NCI-H1694 treated with DMSO at 0.1 percent for 48 hours (cell line): ENCODE data around the gene PDZRN3.

Experiments
- DNase-seq: peaks from one replicate; lab custom pipeline; 2025; lab: John Stamatoyannopoulos, UW

The PDZRN3 gene

DNA sequence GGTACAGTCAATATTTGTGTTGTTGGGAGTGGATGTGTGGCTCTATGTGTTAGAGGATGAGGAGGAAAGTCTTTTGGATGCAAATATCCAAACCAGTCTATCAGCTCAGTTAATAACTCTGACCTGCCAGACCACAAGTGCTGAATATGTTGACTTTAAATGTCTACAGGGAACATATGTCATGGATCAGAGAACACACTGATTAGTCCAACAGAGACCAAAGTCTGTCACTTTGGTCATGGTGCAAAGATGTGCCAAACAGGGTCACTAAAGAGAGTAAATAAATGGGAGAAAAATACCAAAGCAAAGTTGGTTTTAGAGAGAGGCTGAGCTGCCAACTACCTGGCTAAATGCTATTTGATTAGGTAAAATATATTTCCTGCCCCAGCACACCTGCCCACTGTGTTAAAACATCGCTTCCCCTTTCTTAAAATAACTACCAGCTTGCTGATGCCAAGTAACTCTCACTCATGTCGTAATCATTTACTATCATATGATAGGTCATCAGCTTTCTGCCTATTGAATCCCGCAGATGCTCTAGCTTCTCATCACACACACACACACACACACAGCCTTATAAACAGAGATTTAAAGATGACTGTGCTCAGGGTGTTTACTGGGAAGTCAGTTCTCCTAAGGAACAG lies 173.3 kb downstream of the PDZRN3 start:
- no peak for DNase-seq

DNA sequence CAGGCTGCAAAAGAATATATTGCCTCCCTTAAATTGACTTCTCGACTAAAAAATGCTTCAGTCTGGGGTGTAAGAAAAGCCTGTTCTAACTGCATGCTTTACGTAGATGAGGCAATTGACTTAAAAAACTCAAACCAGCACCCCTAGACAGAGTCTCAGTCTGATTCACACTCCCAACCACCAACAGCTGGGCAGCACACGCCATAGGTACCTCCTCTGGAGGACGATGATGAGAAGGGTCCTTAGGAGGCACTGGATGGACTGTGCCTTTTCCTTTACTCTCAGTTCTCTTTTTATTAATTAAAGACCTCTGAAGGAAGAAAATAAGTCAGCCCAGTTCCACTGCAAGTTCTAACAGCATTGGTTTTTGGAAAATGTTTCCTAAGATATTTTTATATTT lies 175.0 kb downstream of the PDZRN3 start:
- no peak for DNase-seq

DNA sequence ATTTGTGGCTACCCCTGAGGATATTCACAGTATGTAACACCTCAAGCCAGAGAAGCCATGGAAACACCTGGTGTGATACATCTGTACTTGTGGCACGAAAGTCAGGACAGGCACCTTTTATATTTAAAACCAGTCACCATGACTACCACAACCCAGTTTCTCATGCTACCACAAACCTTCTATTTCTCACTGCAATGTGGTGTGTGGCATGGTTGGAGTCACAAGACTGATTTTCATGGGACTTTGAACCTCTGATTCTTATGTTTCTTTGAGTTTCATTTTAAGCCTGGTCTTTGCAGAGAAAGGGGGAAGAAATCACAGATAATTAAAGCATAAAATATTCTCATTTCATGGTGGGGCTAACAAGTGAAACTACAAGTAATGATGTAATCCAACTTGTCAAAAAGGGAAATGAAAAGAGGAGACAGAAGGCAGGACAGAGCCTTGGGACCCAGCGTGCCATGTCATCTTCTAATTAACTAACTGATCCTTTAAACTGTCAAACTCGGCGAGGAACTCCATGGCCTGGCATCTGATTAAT lies 175.9 kb downstream of the PDZRN3 start:
- DNase-seq: no peak

DNA sequence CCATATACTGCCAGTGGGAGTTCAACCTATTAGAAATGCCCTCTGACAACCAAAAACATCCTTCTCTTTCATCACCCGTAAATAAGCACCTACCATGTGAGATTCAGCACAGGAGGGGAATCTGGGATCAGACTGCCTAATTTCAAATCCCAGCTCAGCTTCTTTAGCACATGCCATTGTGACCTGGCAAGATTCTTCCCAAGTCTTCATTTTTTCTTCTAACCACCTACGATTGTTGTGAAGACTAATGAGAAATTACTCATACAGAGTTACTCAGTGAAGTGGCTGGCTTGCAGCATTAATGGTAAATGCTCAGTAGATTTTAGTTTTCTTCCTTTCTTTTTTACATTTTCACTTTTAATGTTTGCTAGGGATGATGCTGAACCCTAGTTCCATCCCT lies 176.7 kb downstream of the PDZRN3 start:
- no peak for DNase-seq

DNA sequence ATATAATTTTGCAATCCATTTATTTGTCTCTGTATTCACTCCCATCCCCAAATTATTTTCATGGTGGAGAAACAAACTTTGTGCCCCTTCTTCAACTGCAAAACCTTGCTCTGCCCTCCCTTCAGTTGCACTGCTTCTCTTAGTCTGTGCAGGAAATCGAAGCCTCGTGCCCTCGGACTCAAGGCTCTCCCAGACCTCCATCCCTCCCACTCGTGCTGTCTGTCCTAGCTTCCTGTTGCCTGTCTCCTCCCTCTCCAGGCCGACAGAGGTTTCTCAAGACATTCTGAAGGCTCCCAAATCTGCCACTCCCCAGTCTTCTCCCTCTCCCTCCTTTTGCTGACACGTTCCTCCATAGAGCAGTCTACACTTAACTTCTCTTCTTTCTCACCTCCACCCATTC lies 177.6 kb downstream of the PDZRN3 start:
- DNase-seq: no peak

DNA sequence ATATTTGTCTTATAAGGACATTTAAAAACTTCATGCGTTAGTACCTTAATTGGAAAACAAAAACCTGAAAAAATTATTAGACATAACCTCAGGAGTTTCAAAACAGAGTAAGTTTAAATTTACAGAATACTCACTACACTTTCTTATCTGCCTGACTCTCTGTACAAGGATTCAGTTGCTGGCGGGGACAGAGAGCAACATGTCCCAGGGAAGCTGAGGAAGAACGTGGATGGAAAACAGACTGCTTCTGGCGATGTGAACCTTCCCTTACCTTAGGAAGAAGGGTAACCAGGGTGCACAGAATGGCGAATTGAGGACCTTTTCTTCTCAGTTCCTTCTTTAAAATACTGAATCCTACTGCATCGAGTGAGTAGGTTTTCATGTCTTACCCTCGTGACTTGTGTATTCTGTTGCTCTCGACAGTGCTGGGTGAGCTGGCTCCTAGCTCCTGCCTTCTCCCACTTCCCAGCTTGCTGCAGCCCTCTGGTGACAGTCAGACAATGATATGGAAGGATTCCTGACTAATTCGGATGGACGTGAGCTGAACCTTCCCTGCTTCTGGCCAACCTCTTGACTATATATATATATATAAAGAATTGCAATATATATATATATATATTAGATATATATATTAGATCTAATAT lies 178.2 kb downstream of the PDZRN3 start:
- DNase-seq: no peak

DNA sequence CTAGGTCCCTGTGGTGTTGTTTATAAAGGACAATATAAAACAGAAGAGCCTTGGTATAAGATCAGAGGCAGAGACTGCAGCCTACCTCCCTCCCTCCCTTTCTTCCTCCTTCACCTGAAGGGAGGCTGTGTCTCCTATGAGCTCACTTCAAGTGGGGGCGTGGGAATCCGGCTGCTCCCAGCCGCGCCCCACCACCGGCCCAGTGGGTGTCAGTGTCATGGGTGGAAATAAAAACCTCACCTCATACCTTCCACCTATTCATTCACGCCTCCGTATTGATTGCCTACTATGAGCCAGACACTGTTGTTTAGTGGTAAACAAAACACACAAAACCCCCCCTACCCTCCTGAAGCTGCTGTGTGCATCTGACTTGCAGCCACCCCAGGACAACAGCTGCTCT lies 181.9 kb downstream of the PDZRN3 start:
- no peak for DNase-seq

DNA sequence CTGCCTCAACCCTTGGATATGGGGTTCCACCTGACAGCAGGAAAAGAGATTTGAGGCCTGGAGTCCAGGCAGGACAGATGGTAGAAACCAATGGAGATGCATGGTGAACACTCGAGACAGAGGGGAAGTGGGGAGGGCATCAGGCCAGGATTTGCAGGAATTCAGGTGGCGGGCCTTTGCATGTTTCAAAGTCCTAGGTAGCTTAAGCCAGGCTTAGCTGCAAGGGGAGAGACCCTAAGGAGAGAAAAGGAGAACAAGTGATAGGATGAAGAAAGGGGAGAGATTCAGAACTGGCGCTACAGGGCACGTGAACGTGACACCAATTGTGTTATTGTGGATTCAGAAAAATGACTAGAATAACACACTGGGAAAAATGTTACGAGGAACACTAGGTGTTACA lies 182.6 kb downstream of the PDZRN3 start:
- no peak for DNase-seq

DNA sequence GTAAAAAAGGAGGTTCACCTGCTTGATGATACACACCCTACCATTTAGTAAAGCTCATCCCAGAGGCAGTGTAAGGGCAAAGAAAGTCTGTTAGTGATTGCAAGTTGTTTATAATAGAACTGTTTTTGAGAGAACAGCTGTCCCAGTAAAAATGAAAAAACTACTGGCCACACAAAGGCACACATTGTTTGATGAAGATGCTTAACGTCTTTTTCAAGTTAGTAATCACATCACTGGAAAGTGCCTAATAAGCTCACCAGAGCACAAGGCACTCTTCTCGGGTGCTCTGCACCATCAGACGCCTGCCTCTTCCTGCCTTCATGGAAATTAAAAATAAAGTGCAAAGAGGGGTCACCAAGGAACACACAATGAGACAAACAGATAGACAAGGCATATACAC lies 186.9 kb downstream of the PDZRN3 start:
- no peak for DNase-seq

DNA sequence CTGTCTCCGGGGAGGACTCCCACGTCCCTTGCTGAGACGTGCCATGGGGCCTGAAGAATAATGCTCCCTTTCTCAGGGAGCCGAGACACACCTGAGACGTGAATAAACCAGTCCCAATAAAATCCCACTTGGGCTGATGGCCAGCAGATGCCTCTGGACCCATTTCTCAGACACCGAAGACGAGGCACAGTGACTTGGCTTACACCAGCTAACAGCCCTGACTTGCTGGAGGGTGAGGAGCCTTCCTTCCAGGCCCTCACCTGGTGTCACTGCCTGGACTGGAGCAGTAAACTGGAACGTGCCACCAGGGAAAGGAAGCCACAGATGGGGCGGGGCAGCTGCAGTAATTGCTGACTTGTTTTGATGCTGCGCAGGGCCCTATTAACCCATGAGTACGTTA lies 189.7 kb downstream of the PDZRN3 start:
- no peak for DNase-seq

DNA sequence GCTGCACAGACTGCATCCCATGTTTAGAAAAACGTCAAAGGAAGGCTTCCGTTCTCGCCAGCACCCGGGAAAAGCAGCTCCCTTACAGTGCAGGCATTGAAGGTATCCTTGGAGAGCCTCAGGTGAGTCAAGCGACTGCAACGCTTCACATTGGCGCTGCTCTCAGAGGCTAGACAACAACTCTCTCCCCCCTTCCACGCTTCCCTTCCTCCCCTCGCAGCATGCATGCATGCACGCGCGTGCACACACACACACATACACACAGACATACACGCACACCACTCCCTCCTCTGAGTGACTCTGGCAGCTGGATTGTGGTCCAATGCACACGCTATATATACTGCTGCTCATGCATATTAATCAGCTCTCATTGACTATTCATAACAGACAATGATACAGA lies 191.1 kb downstream of the PDZRN3 start:
- DNase-seq: no peak

DNA sequence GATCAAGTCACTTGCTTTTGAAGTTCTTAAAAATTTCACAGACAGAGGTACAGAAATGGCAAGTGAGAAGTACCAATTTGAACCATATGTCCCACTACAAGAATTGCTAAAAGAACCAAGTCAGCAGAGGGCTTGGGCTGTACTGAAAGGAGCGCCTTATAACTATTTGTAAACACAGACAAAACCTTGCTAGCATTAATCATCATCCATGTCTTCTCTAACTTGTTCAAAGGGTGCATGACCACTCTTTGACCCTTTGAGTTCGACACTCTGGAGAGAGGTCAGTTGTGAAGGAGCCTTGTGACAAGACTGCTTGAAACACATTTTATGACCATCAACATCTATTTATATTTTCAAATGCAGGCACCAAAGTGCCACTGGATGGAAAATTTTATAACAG lies 191.7 kb downstream of the PDZRN3 start:
- DNase-seq: no peak

DNA sequence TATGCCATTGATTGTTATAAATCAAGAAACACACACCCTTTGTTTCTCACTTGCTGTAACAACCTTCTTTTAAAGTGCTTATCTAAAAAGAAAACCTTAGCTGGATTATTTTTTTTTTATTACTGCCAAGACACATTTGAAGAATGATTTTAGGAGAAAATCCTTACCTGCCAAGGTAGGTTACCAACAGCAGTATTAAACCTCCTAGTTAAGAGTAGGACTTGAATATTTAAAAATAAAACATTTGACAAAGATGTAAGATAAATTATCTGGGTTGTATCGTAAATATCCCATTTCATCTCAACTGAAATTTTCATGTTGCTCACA lies 192.1 kb downstream of the PDZRN3 start:
- no peak for DNase-seq

DNA sequence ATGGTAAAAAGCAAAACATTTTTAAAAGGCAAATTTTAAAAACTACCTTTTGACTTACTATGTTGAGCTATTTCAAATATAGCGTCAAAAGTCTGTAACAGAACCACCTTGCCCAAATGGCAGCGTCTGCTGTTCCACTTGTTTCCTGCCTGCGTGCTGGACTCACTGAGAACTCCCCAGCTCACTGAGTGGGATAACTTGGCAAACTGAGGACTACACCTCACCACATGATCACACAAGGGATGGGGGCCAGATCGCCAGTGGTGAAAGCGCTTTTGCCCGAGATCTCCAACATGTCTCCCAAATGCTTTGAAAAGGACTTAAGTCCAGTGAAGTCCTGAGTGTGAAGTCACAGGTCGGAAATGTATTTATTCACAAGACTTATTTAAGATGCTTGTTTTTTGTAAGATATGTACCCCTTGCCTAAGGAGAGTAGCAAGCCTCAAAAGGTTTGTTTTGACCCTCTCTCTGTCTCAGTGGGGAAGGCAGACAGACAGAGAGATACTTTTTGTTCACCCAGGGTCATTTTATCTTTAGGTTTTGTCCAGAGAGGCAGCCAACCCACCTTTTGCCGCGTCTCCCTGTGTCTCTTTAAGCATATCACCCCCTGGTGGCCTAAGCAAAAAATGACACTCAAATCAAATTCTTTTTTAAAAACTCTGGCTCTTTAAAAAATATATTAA lies 192.6 kb downstream of the PDZRN3 start:
- DNase-seq: peak; percentile 7

DNA sequence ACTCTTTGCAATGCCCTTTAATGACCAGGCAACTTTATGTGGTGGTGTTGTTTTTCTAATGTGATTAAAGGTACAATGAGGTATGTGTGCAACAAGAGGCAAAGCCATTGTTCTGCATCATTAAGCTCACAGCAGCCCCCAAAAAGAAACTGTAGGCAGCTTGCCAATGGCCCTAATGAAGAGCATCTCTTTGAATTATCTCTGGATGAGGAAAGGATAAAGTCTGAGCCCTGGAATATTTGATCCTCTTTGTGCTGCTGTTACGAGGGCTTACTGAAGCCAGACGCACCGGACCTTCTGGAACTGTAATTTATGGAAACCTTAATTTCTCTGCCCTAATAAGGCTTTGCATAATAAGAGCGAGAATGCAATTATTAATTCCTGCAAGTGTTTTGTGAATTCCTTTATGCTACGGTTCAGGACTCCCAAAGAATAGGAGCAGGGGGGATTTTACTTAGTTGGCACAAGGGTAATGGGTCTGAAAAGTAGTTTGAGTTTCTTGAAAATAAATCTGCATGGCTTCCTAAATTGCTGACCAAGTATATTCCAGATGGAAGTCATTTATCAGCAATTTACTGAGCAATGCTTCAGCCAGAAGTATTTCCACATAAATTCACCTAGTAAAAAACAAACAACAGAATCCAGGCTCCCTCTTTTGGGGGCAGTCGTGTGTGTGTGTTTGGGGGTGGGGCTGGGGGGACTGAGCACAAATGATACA lies 193.4 kb downstream of the PDZRN3 start:
- no peak for DNase-seq

DNA sequence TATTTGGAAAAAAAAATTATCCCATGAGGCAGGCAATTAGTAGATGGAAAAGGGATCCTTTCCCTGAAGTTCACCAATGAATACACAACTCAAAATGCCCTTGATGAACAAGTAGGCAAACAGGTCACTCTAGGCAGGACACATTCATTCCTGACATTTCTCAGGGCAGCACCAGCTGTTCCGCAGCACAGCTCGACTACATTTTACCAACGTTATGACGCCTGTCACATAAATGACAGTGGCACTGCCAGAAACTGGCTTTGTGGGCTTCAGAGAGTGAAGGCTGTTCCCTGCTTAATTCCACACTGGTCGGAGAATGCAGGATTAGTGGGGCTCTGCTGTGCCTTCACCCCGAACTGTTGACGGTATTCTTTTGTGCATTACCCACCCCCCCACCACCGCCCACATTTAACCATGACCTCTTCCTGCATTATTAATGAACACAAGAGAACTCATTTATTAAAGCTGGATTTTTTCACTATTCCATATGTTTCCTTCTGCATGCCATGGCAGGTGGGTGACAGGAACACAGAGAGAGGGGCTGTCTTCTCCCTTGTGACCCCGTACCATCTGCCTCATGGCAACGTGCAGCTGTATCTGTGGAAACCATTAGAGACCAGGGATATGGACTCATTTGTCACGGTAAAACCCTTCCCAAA lies 197.6 kb downstream of the PDZRN3 start:
- peak; percentile 48 for DNase-seq

DNA sequence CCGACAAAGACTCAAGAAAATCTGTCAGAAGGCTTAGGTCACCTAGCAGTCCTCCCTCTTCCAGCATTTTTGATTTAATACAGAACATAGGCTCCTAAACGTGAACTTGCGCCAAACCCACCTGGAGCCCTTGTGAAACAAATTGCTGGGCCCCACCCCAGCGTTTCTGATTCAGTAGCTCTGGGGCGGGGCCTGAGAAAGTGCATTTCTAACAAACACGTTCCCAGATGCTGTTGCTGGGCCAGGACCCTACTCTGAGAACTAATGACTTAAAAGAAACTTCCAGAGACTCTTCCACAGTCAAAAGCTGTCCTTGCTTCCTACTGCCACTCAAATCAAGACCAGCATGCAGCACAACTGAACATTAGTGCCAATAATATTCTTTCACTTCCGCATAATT lies 198.1 kb downstream of the PDZRN3 start:
- DNase-seq: no peak

DNA sequence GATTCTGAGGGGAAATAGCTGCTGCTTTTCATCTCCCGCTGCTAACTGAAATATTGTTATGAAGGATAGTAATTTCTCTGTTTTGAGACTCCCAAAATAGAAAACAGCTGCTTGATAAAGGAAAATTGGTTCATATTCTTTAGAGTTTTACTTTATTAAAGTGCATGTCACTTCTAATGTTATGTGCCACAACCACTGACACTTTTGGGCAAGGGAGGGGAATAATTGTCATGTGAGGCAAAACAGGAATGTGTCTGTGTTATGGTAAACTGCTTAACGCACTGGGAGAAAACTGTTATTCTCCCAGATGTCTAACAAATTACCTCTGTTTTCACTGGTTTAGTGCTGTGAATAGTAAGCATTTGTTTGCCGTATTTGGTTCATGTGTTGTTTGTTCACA lies 201.6 kb downstream of the PDZRN3 start:
- DNase-seq: no peak

DNA sequence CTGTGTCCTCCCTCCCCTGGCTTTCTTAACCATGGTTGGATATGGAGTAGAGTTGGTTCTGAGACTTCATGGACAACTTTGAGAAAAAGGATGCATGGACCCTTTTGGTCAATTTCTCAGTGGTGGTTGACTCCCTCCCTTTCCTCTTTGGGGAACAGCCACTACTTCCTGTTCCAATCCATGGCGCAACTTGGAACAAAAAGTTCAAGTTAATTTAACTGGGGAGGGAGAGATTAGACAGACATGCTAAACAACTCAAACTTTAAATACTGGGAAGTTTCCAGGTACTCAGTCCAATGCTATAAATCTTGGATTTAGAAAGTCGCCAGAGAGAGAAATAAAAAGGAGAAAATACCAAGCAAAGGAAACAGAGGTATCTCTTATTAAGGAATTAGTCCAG lies 202.2 kb downstream of the PDZRN3 start:
- no peak for DNase-seq

DNA sequence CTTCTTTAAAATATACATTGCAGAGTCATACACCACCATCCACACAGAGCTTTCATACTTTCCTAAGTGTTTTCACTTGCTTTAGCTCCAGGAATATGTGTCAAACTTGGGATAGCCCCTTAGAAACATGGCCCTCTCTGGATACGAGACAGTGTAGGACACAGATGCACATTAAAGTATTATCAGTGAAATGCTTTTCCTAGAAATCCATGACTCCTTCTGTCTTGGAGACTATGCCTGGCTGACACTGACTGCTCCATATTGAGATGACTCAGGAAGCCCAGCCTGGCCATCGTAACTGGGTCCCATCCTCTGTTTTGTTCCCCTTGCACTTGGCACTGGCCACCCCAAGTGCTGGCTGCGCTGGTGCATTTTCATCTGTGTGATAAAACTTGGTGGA lies 204.8 kb downstream of the PDZRN3 start:
- no peak for DNase-seq

DNA sequence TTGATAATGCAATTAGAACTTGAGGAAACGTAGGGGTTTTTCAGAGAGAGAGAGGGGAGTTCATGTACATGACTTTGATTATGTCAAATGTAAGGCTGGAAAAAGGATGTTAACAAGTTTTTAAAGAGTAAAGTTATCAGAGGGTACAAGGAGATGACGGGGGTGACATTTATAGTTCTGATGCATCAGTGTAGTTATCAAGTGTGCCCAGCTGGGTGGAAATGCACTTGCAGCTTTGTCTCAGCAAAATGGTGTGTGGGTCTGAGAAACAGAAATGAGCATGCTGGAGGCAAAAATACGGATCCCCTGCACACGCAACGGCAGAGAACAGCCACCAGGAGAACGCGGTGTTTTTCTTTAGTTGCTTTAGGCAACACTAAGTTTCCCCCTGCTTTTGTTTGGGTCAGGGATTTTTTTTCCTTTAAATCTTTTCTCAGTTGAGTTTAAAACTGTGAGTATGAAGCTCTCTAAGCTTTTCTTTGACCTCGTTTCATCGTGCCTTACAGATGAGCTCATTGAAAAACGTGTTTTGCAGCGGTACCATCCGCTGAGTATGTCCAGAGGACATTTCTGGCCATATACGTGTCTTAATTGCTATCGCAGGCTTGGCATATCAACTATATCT lies 205.4 kb downstream of the PDZRN3 start:
- DNase-seq: no peak

DNA sequence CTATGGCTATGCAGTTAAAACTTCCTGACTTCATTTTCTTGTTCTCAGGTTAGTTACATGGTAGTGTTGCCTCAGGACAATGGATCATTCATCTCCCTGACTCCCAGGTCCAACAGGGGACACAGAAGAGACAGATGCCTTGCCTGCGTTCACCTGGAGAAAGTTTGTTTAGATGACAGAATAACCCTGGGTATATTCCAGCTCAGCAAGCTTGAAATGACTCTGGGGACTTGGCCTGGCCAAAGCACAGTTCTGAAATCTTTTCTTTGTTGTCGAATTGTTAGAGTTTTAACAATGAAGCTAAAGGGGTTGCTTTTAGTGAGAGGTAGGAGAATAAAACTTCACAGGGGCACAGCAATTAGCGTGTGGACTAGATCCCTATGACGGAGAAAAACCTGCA lies 206.1 kb downstream of the PDZRN3 start:
- no peak for DNase-seq
